Activated T-cell treated with anti-CD3 and anti-CD28 coated beads, Interleukin-2, amount 50 U/mL, for 4 hours (primary cell): Measurements from ENCODE around the gene SKAP1. TPM values are rescaled to one million over a fixed set of nuclear protein-coding genes. Genes with fewer than 3 reads are reported as not detected.

ENCODE experiments used
- ATAC-seq, 2 donors: fragments of 200-7000 bp; cut with Tn5 transposase; one replicate each; pipeline ENCODE4 v1.10.0; 2021
- DNase-seq: peaks from one replicate; pipeline ENCODE4 v3.0.0-alpha.2; 2020
- H3K27me3 Mint-ChIP-seq: one replicate; pipeline ENCODE4 v1.8.0; 2021; ENCODE audit warnings: low read depth, mixed read lengths
- H3K36me3 Mint-ChIP-seq: one replicate; pipeline ENCODE4 v1.8.0; 2022; ENCODE audit warnings: mixed read lengths; ENCODE audit not compliant: insufficient read depth
- H3K4me1 Mint-ChIP-seq: one replicate; pipeline ENCODE4 v1.8.0; 2021; ENCODE audit warnings: low read depth, mixed read lengths
- H3K4me3 Mint-ChIP-seq: one replicate; pipeline ENCODE4 v1.8.0; 2021; ENCODE audit warnings: mild to moderate bottlenecking, moderate library complexity, mixed read lengths
- H3K9me3 Mint-ChIP-seq: one replicate; pipeline ENCODE4 v1.8.0; 2021; ENCODE audit warnings: mixed read lengths
- total RNA-seq, 3 donors: library from RNA; stranded (reverse); gene quantifications; one replicate each; pipeline ENCODE4 v1.2.1, GENCODE V29; 2021

SKAP1 gene
- total RNA-seq, result 10 to 100 TPM; 25.8 to 33.9 (median 28.7) TPM

DNA sequence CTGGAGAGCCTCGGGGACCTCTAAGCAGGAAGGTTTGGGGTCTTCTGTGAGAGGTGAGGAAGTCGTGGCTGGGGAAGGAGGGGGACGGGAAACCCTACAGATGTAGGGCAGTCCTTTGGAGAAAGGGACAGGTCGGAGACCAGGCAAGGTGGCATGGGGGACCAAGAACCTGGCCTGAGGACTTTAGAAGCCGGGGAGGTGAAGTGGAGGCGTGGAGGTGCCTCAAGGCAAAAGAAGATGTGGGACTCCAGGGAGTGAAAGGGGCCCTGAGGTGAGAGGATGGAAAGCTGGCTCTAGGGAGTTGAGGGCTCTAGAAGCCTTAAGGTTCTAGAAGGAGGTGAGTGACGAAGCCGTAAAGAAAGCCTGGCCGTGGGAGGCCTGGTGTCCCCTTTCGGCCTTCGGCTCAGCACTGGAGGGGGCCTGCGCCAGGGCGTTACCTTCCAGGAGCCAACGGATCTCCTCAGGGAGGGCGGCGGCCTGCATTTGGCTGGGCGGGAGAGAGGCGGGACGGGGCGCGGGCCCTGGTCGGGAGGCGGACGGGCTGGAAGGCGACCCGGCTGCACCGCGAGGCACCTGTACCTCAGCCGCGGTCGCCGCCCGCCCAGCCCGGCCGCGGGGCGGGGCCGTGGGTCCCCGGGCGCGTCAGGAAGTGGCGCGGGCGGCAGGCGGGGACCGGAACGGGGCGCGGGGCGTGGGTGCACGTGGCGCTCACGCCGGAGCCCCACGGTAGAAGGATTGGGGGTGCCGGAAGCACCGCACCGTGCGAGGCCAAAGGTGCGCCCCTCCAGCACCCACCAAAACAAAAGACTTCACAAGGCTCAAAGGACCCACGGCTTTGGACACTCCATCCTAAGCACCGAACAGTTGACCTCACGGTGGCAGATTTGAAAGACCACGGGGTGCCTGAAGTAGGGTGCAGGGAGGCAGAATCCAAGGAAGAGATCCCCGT, at the start of gene SKAP1:
Gene SKAP1, minus strand, starts transcription at position 577 of the 949 bp plus-strand sequence.
- peak; percentile 76 to 80 for ATAC-seq
- Mint-ChIP-seq H3K9me3 (no peaks in the 10 kb centered on the region), H3K27me3 (no peaks in the 10 kb centered on the region), H3K4me1 (peaks cover 76% of the 10 kb centered on the region), H3K36me3 (no peaks in the 10 kb centered on the region), H3K4me3 (peak within 1 kb of the TSS; percentile 96)
- DNase-seq, result peak; percentile 61

GRCh38 chr17:48479014-48479402, 49.0 kb upstream of the SKAP1 start:
- Mint-ChIP-seq H3K4me1 (peaks cover 25% of the 10 kb centered on the region), H3K9me3 (no peaks in the 10 kb centered on the region), H3K27me3 (no peaks in the 10 kb centered on the region), H3K36me3 (no peaks in the 10 kb centered on the region), H3K4me3 (no peak overlapping the region)
- DNase-seq (no peak), ATAC-seq (no peak)

- ATAC-seq (peak; percentile 81 to 84), DNase-seq (peak; percentile 5)
- H3K4me3 Mint-ChIP-seq, result no peak overlapping the region
- no peaks in the 10 kb centered on the region for H3K27me3 Mint-ChIP-seq
- H3K36me3 Mint-ChIP-seq, result no peaks in the 10 kb centered on the region
- no peaks in the 10 kb centered on the region for H3K9me3 Mint-ChIP-seq
- H3K4me1 Mint-ChIP-seq, result peaks cover 20% of the 10 kb centered on the region
Measured at GRCh38 chr17:48478224-48479013, 48.4 kb upstream of the SKAP1 start.

GRCh38 chr17:48477221-48477620, 47.2 kb upstream of the SKAP1 start:
- Mint-ChIP-seq H3K4me1 (peaks cover 16% of the 10 kb centered on the region), H3K27me3 (no peaks in the 10 kb centered on the region), H3K9me3 (no peaks in the 10 kb centered on the region), H3K4me3 (no peak overlapping the region), H3K36me3 (no peaks in the 10 kb centered on the region)
- DNase-seq (no peak), ATAC-seq (no peak)

DNA sequence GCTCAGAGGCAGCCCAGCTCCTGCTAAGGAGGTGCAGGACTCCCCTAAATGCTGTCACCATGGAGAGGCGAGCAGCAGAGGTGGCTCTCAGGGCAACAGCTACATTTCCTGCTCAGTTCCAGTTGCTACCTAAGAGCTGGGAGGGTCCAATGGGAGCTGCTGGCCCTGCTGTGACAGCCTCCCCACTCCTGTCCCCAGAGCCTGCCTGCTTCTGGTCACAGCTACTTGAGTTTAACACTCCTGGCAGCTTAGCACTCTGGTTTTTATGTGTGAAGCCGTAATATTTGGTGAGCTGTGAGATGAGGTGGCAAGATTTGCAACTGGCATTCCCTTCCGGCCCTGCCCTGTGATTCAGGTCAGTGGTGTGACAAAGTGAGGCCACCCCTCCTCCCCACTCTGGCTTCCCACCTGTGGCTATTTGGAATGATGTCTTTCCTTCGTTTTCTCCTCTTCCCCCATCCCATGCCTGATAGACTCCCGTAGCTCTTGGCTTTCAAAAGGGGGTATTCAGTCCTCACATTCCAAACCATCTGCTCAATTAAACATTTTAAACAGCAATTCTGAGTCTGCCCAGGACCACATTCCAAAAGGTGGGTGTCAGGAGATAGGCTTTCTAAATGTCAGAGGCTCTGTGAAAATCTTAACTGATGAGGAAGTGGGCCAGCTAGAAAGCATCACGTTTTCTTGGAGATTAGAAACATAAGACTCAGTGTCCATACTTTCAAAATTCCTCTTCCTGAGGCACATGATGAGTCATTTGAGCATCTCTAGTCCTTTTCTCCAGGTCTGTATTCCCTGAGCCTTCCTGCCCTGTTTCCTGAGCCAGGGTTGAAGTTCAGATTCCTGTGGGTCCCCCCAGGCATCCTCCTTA, 42.6 kb upstream of the SKAP1 start:
- Mint-ChIP-seq H3K36me3 (no peaks in the 10 kb centered on the region), H3K4me1 (peaks cover 9% of the 10 kb centered on the region), H3K27me3 (no peaks in the 10 kb centered on the region), H3K4me3 (no peak overlapping the region), H3K9me3 (no peaks in the 10 kb centered on the region)
- ATAC-seq, result no peak
- DNase-seq, result no peak

- Mint-ChIP-seq H3K36me3 (no peaks in the 10 kb centered on the region), H3K4me3 (no peak overlapping the region), H3K9me3 (no peaks in the 10 kb centered on the region), H3K4me1 (peaks cover 8% of the 10 kb centered on the region), H3K27me3 (no peaks in the 10 kb centered on the region)
- DNase-seq (no peak), ATAC-seq (no peak)
Measured at GRCh38 chr17:48471817-48472410, 41.9 kb upstream of the SKAP1 start.

- H3K27me3 Mint-ChIP-seq, result no peaks in the 10 kb centered on the region
- ATAC-seq (no peak), DNase-seq (no peak)
- H3K4me3 Mint-ChIP-seq, result no peak overlapping the region
- H3K4me1 Mint-ChIP-seq, result peaks cover 8% of the 10 kb centered on the region
- no peaks in the 10 kb centered on the region for H3K9me3 Mint-ChIP-seq
- H3K36me3 Mint-ChIP-seq, result no peaks in the 10 kb centered on the region
Measured at GRCh38 chr17:48470388-48471034, 40.5 kb upstream of the SKAP1 start.

GRCh38 chr17:48469227-48469626, 39.2 kb upstream of the SKAP1 start:
- H3K4me1 Mint-ChIP-seq, result peaks cover 8% of the 10 kb centered on the region
- no peak for DNase-seq
- no peaks in the 10 kb centered on the region for H3K27me3 Mint-ChIP-seq
- no peak for ATAC-seq
- no peaks in the 10 kb centered on the region for H3K36me3 Mint-ChIP-seq
- H3K9me3 Mint-ChIP-seq, result no peaks in the 10 kb centered on the region
- H3K4me3 Mint-ChIP-seq, result no peak overlapping the region

- no peaks in the 10 kb centered on the region for H3K36me3 Mint-ChIP-seq
- H3K27me3 Mint-ChIP-seq, result no peaks in the 10 kb centered on the region
- H3K4me3 Mint-ChIP-seq, result no peak overlapping the region
- no peaks in the 10 kb centered on the region for H3K9me3 Mint-ChIP-seq
- DNase-seq, result no peak
- peaks cover 8% of the 10 kb centered on the region for H3K4me1 Mint-ChIP-seq
- no peak for ATAC-seq
Measured at GRCh38 chr17:48468299-48468698, 38.3 kb upstream of the SKAP1 start.

DNA sequence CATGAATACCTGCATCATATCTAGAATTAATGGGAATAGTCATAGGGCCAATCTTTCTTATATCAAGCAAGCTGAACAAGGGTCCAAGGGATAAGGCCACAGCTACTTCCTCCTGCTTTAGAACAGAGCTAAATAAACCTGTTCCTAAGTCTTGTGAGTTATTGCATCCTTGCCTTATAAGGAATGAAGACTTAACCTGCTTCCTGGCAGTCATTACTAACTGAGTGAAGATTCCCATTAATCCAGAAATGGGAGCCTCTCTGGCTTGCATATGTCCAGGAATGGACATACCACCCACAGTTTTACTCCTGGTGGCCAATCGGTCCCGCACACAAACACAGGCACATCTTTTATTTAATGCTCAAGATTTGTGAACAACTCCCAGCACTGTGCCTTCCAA, 35.9 kb upstream of the SKAP1 start:
- peaks cover 2% of the 10 kb centered on the region for H3K4me1 Mint-ChIP-seq
- no peaks in the 10 kb centered on the region for H3K9me3 Mint-ChIP-seq
- no peak overlapping the region for H3K4me3 Mint-ChIP-seq
- ATAC-seq (no peak), DNase-seq (no peak)
- no peaks in the 10 kb centered on the region for H3K36me3 Mint-ChIP-seq
- no peaks in the 10 kb centered on the region for H3K27me3 Mint-ChIP-seq

DNA sequence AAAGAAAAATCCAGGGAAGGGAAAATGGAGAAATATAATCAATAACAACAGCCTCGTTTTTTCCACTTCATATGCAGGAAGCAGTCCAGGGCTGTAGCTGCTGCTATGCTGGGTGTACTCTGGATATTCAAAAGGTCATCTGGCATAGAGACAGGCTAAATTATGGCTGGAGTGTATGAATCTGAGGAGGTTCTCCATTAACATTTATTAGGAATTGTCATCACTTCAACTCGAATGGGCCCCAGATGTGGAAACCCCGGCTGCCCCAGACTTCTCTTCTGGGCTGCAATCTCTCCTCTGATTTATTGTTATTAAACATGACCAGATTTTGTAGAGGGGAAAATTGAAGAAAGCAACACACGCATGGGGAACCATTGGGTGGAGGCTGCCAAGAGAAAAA, 33.5 kb upstream of the SKAP1 start:
- Mint-ChIP-seq H3K36me3 (no peaks in the 10 kb centered on the region), H3K9me3 (no peaks in the 10 kb centered on the region), H3K4me3 (no peak overlapping the region), H3K4me1 (peaks cover 3% of the 10 kb centered on the region), H3K27me3 (no peaks in the 10 kb centered on the region)
- ATAC-seq (no peak), DNase-seq (no peak)

- H3K4me3 Mint-ChIP-seq, result no peak overlapping the region
- DNase-seq (no peak), ATAC-seq (no peak)
Measured at GRCh38 chr17:48462946-48463345, 32.9 kb upstream of the SKAP1 start.

GRCh38 chr17:48460052-48460451, 30.0 kb upstream of the SKAP1 start:
- H3K4me3 Mint-ChIP-seq, result no peak overlapping the region
- no peak for ATAC-seq

More at GRCh38 chr17:48462946-48463345, 32.9 kb upstream of the SKAP1 start:
- H3K4me1 Mint-ChIP-seq, result peaks cover 3% of the 10 kb centered on the region
- no peaks in the 10 kb centered on the region for H3K36me3 Mint-ChIP-seq
- H3K9me3 Mint-ChIP-seq, result no peaks in the 10 kb centered on the region
- no peaks in the 10 kb centered on the region for H3K27me3 Mint-ChIP-seq

More at GRCh38 chr17:48460052-48460451, 30.0 kb upstream of the SKAP1 start:
- Mint-ChIP-seq H3K36me3 (no peaks in the 10 kb centered on the region), H3K27me3 (no peaks in the 10 kb centered on the region), H3K9me3 (no peaks in the 10 kb centered on the region), H3K4me1 (peaks cover 30% of the 10 kb centered on the region)
- no peak for DNase-seq
